Measurements from ENCODE around the gene AFDN.

The AFDN gene

GRCh38 chr6:167797011-167797471 lies 29.7 kb upstream of the AFDN start:
- H3K9me3 ChIP-seq (ENCODE audit: insufficient read depth, low read depth, low read length) = peaks cover 18% of the 10 kb centered on the region; the same call in 1 of the 2 replicates
- H3F3A ChIP-seq (ENCODE audit: low read depth) = no peaks in the 10 kb centered on the region
- no peaks in the 10 kb centered on the region for H3K36me3 ChIP-seq (ENCODE audit: insufficient read depth, low read length)
- no peaks in the 10 kb centered on the region for H3K9me2 ChIP-seq (replicated peaks; ENCODE audit: low read depth, low read length)
- no peak overlapping the region for H2AFZ ChIP-seq (ENCODE audit: low read length)
- H4K20me1 ChIP-seq (ENCODE audit: insufficient read depth, low read length, poor library complexity, severe bottlenecking) = no peaks in the 10 kb centered on the region
- no peak overlapping the region for H3K9ac ChIP-seq (ENCODE audit: low read depth, low read length, poor library complexity, severe bottlenecking)
- no peak overlapping the region for H3K4me2 ChIP-seq (ENCODE audit: low read depth, low read length, poor library complexity, severe bottlenecking)
- TF ChIP-seq CTCF (conservative IDR thresholded peaks at IDR 0.05; ENCODE audit: low read length) (no peak), EZH2phosphoT487 (IDR thresholded peaks at IDR 0.05; ENCODE audit: borderline replicate concordance) (no peak)
- H3K27me3 ChIP-seq (ENCODE audit: insufficient read depth, low read length, poor library complexity, severe bottlenecking) = no peaks in the 10 kb centered on the region
- no peak overlapping the region for H3K4me3 ChIP-seq (ENCODE audit: low read length, poor library complexity, severe bottlenecking)
- no peaks in the 10 kb centered on the region for H3K4me1 ChIP-seq (ENCODE audit: insufficient read depth, low read length, poor library complexity, severe bottlenecking)
- H3K79me2 ChIP-seq (ENCODE audit: insufficient read depth, low read length) = no peaks in the 10 kb centered on the region

- Histone ChIP-seq H3K4me1 (ENCODE audit: insufficient read depth, low read length, poor library complexity, severe bottlenecking) (no peaks in the 10 kb centered on the region), H4K20me1 (ENCODE audit: insufficient read depth, low read length, poor library complexity, severe bottlenecking) (no peaks in the 10 kb centered on the region), H3K79me2 (ENCODE audit: insufficient read depth, low read length) (no peaks in the 10 kb centered on the region), H3K36me3 (ENCODE audit: insufficient read depth, low read length) (no peaks in the 10 kb centered on the region), H3F3A (ENCODE audit: low read depth) (no peaks in the 10 kb centered on the region), H3K9ac (ENCODE audit: low read depth, low read length, poor library complexity, severe bottlenecking) (no peak overlapping the region), H3K9me3 (ENCODE audit: insufficient read depth, low read depth, low read length) (peaks cover 18% of the 10 kb centered on the region; the same call in 1 of the 2 replicates), H2AFZ (ENCODE audit: low read length) (no peak overlapping the region), H3K9me2 (replicated peaks; ENCODE audit: low read depth, low read length) (no peaks in the 10 kb centered on the region), H3K4me2 (ENCODE audit: low read depth, low read length, poor library complexity, severe bottlenecking) (no peak overlapping the region), H3K27me3 (ENCODE audit: insufficient read depth, low read length, poor library complexity, severe bottlenecking) (no peaks in the 10 kb centered on the region), H3K4me3 (ENCODE audit: low read length, poor library complexity, severe bottlenecking) (no peak overlapping the region)
- TF ChIP-seq CTCF (conservative IDR thresholded peaks at IDR 0.05; ENCODE audit: low read length) (no peak), EZH2phosphoT487 (IDR thresholded peaks at IDR 0.05; ENCODE audit: borderline replicate concordance) (no peak)
Measured at GRCh38 chr6:167797476-167798265, 29.0 kb upstream of the AFDN start.

- Histone ChIP-seq H3K36me3 (ENCODE audit: insufficient read depth, low read length) (no peaks in the 10 kb centered on the region), H3F3A (ENCODE audit: low read depth) (no peaks in the 10 kb centered on the region), H3K9me2 (replicated peaks; ENCODE audit: low read depth, low read length) (no peaks in the 10 kb centered on the region), H2AFZ (ENCODE audit: low read length) (no peak overlapping the region), H4K20me1 (ENCODE audit: insufficient read depth, low read length, poor library complexity, severe bottlenecking) (no peaks in the 10 kb centered on the region), H3K4me1 (ENCODE audit: insufficient read depth, low read length, poor library complexity, severe bottlenecking) (no peaks in the 10 kb centered on the region), H3K4me3 (ENCODE audit: low read length, poor library complexity, severe bottlenecking) (no peak overlapping the region), H3K4me2 (ENCODE audit: low read depth, low read length, poor library complexity, severe bottlenecking) (no peak overlapping the region), H3K27me3 (ENCODE audit: insufficient read depth, low read length, poor library complexity, severe bottlenecking) (no peaks in the 10 kb centered on the region), H3K79me2 (ENCODE audit: insufficient read depth, low read length) (no peaks in the 10 kb centered on the region), H3K9me3 (ENCODE audit: insufficient read depth, low read depth, low read length) (peaks cover 11% of the 10 kb centered on the region; the same call in 1 of the 2 replicates), H3K9ac (ENCODE audit: low read depth, low read length, poor library complexity, severe bottlenecking) (no peak overlapping the region)
- TF ChIP-seq CTCF (conservative IDR thresholded peaks at IDR 0.05; ENCODE audit: low read length) (no peak), EZH2phosphoT487 (IDR thresholded peaks at IDR 0.05; ENCODE audit: borderline replicate concordance) (no peak)
Measured at GRCh38 chr6:167798453-167798852, 28.3 kb upstream of the AFDN start.
